Measurements from ENCODE around the gene MEGF11.

GRCh38 chr15:65993236-65993635 is 260.3 kb downstream of the MEGF11 start:
- TF ChIP-seq, protein P1, sequence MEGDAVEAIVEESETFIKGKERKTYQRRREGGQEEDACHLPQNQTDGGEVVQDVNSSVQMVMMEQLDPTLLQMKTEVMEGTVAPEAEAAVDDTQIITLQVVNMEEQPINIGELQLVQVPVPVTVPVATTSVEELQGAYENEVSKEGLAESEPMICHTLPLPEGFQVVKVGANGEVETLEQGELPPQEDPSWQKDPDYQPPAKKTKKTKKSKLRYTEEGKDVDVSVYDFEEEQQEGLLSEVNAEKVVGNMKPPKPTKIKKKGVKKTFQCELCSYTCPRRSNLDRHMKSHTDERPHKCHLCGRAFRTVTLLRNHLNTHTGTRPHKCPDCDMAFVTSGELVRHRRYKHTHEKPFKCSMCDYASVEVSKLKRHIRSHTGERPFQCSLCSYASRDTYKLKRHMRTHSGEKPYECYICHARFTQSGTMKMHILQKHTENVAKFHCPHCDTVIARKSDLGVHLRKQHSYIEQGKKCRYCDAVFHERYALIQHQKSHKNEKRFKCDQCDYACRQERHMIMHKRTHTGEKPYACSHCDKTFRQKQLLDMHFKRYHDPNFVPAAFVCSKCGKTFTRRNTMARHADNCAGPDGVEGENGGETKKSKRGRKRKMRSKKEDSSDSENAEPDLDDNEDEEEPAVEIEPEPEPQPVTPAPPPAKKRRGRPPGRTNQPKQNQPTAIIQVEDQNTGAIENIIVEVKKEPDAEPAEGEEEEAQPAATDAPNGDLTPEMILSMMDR (IDR thresholded peaks at IDR 0.05): no peak
- TF ChIP-seq POLR2AphosphoS5 (IDR thresholded peaks at IDR 0.05; ENCODE audit: insufficient read depth in 1 of 2, low read depth in 1 of 2): no peak
